ENCODE results near the gene PGAP1.

The PGAP1 gene

GRCh38 chr2:196823750-196824522 is 102.6 kb downstream of the PGAP1 start:
- Mint-ChIP-seq H3K4me1 (no peaks in the 10 kb centered on the region), H3K36me3 (no peaks in the 10 kb centered on the region), H3K4me3 (no peak overlapping the region), H3K9me3 (peaks cover 2% of the 10 kb centered on the region), H3K27ac (no peak overlapping the region)
- no peak for DNase-seq (ENCODE audit: low spot score in 2 of 2)
- no peak for ATAC-seq

- no peak for DNase-seq (ENCODE audit: low spot score in 2 of 2)
- no peak overlapping the region for H3K4me3 Mint-ChIP-seq
- peaks cover 6% of the 10 kb centered on the region for H3K9me3 Mint-ChIP-seq
- no peaks in the 10 kb centered on the region for H3K36me3 Mint-ChIP-seq
- no peak overlapping the region for H3K27ac Mint-ChIP-seq
- no peak for ATAC-seq
- no peaks in the 10 kb centered on the region for H3K4me1 Mint-ChIP-seq
Observed at GRCh38 chr2:196821195-196821594, 105.3 kb downstream of the PGAP1 start.

- ATAC-seq = no peak
Observed at GRCh38 chr2:196809260-196809659, 117.2 kb downstream of the PGAP1 start, which contains the start of gene C2orf66. TSS of gene C2orf66 (minus strand) at chr2:196809355. CDS start at chr2:196809336, 19 bp downstream.

GRCh38 chr2:196808083-196808665 is 118.3 kb downstream of the PGAP1 start:
- H3K36me3 Mint-ChIP-seq = no peaks in the 10 kb centered on the region
- ATAC-seq (no peak), DNase-seq (ENCODE audit: low spot score in 2 of 2) (no peak)
- H3K9me3 Mint-ChIP-seq = no peaks in the 10 kb centered on the region
- H3K4me1 Mint-ChIP-seq = no peaks in the 10 kb centered on the region
- no peak overlapping the region for H3K27ac Mint-ChIP-seq
- H3K4me3 Mint-ChIP-seq = no peak overlapping the region

More at GRCh38 chr2:196809260-196809659, 117.2 kb downstream of the PGAP1 start, which contains the start of gene C2orf66:
- H3K27ac Mint-ChIP-seq = no peak within 1 kb of the TSS
- DNase-seq (ENCODE audit: low spot score in 2 of 2) = no peak
- H3K36me3 Mint-ChIP-seq = no peaks in the 10 kb centered on the region
- no peak within 1 kb of the TSS for H3K4me3 Mint-ChIP-seq
- H3K9me3 Mint-ChIP-seq = no peaks in the 10 kb centered on the region
- H3K4me1 Mint-ChIP-seq = no peaks in the 10 kb centered on the region

GRCh38 chr2:196804381-196804780 is 122.1 kb downstream of the PGAP1 start:
- no peak for ATAC-seq
- no peaks in the 10 kb centered on the region for H3K9me3 Mint-ChIP-seq
- H3K4me1 Mint-ChIP-seq = peaks cover 12% of the 10 kb centered on the region
- H3K36me3 Mint-ChIP-seq = no peaks in the 10 kb centered on the region
- H3K27ac Mint-ChIP-seq = no peak overlapping the region
- no peak for DNase-seq (ENCODE audit: low spot score in 2 of 2)
- H3K4me3 Mint-ChIP-seq = no peak overlapping the region

GRCh38 chr2:196802401-196802800 is 124.1 kb downstream of the PGAP1 start:
- DNase-seq (ENCODE audit: low spot score in 2 of 2) (no peak), ATAC-seq (no peak)
- H3K4me1 Mint-ChIP-seq = peaks cover 18% of the 10 kb centered on the region
- H3K9me3 Mint-ChIP-seq = no peaks in the 10 kb centered on the region
- H3K4me3 Mint-ChIP-seq = no peak overlapping the region
- peaks cover 4% of the 10 kb centered on the region for H3K36me3 Mint-ChIP-seq
- no peak overlapping the region for H3K27ac Mint-ChIP-seq

- no peak for DNase-seq (ENCODE audit: low spot score in 2 of 2)
- no peak overlapping the region for H3K4me3 Mint-ChIP-seq
- H3K4me1 Mint-ChIP-seq = peaks cover 24% of the 10 kb centered on the region
- no peak for ATAC-seq
- H3K36me3 Mint-ChIP-seq = peaks cover 10% of the 10 kb centered on the region
- H3K9me3 Mint-ChIP-seq = no peaks in the 10 kb centered on the region
- H3K27ac Mint-ChIP-seq = no peak overlapping the region
Observed at GRCh38 chr2:196801674-196802261, 124.7 kb downstream of the PGAP1 start.

GRCh38 chr2:196798980-196799379 is 127.5 kb downstream of the PGAP1 start:
- Mint-ChIP-seq H3K36me3 (peaks cover 35% of the 10 kb centered on the region), H3K9me3 (no peaks in the 10 kb centered on the region), H3K4me3 (peak overlapping the region; percentile 84), H3K27ac (peak overlapping the region; percentile 95), H3K4me1 (peaks cover 28% of the 10 kb centered on the region)
- no peak for ATAC-seq
- no peak for DNase-seq (ENCODE audit: low spot score in 2 of 2)

- Mint-ChIP-seq H3K27ac (no peak overlapping the region), H3K4me1 (peaks cover 10% of the 10 kb centered on the region), H3K9me3 (no peaks in the 10 kb centered on the region), H3K36me3 (peaks cover 92% of the 10 kb centered on the region), H3K4me3 (no peak overlapping the region)
- ATAC-seq = no peak
- DNase-seq (ENCODE audit: low spot score in 2 of 2) = no peak
Observed at GRCh38 chr2:196792865-196793264, 133.6 kb downstream of the PGAP1 start.

- Mint-ChIP-seq H3K9me3 (no peaks in the 10 kb centered on the region), H3K27ac (peak overlapping the region; percentile 8)
- DNase-seq (ENCODE audit: low spot score in 2 of 2) = no peak
Observed at GRCh38 chr2:196783431-196784094, 142.9 kb downstream of the PGAP1 start.

More at GRCh38 chr2:196783431-196784094, 142.9 kb downstream of the PGAP1 start:
- Mint-ChIP-seq H3K4me3 (no peak overlapping the region), H3K36me3 (peaks cover 8% of the 10 kb centered on the region), H3K4me1 (peaks cover 9% of the 10 kb centered on the region)
- ATAC-seq = peak; percentile 81
